ENCODE data around the gene CELF6. TPM values are rescaled to one million over a fixed set of nuclear protein-coding genes. Genes with fewer than 3 reads are reported as not detected.

Gene CELF6
- total and polyA plus RNA-seq, 2 experiments from 2014 or later = 0.14 TPM; not detected in 1

GRCh38 chr15:72235298-72235697, 84.7 kb downstream of the CELF6 start:
- no peaks in the 10 kb centered on the region for H3K36me3 ChIP-seq (ENCODE audit: insufficient read depth)
- no peak overlapping the region for H3K4me3 ChIP-seq
- no peaks in the 10 kb centered on the region for H3K9me2 ChIP-seq (ENCODE audit: insufficient read depth)
- Mint-ChIP-seq H3K36me3 (ENCODE audit: low read depth) (peaks cover 6% of the 10 kb centered on the region; the same call in 2 of the 3 replicates), H3K4me1 (peaks cover 26% of the 10 kb centered on the region), H3K9me3 (no peaks in the 10 kb centered on the region), H3K27ac (no peak overlapping the region), H3K4me3 (no peak overlapping the region), H3K27me3 (ENCODE audit: insufficient read depth, low read depth, poor library complexity) (peaks cover 60% of the 10 kb centered on the region)
- H3F3A ChIP-seq (replicated peaks; ENCODE audit: low read depth) = 0 out of 2 replicates have a peak, but pooled peaks cover 5% of the 10 kb centered on the region
- no peak for DNase-seq (ENCODE audit: low spot score)
- H3K27ac ChIP-seq (ENCODE audit: low read depth) = no peak overlapping the region
- ATAC-seq = no peak
- H2AFZ ChIP-seq = no peak overlapping the region
- no peak overlapping the region for H3K4me2 ChIP-seq
- TF ChIP-seq NANOG (IDR thresholded peaks at IDR 0.05; ENCODE audit: borderline replicate concordance) (no peak), ZNF331 (CRISPR knock-in tag; IDR thresholded peaks at IDR 0.05; ENCODE audit: low read depth) (no peak), STAT1 (IDR thresholded peaks at IDR 0.05; ENCODE audit: unreplicated experiment) (no peak), JUNB (IDR thresholded peaks at IDR 0.05; ENCODE audit: unreplicated experiment) (no peak), POLR2AphosphoS5 (IDR thresholded peaks at IDR 0.05; ENCODE audit: low read depth) (no peak), EZH2 (IDR thresholded peaks at IDR 0.05; ENCODE audit: low read depth, unreplicated experiment) (no peak), REST (IDR thresholded peaks at IDR 0.05; ENCODE audit: unreplicated experiment) (no peak), EZH2phosphoT487 (IDR thresholded peaks at IDR 0.05; ENCODE audit: unreplicated experiment) (no peak), ZNF114 (CRISPR knock-in tag; IDR thresholded peaks at IDR 0.05) (no peak), ZNF462 (CRISPR knock-in tag; IDR thresholded peaks at IDR 0.05) (no peak), CREB1 (CRISPR knock-in tag; IDR thresholded peaks at IDR 0.05; ENCODE audit: low read depth) (no peak), ETS1 (IDR thresholded peaks at IDR 0.05) (no peak)
- peaks cover 18% of the 10 kb centered on the region for H3K4me1 ChIP-seq (ENCODE audit: insufficient read depth)
- H3K79me2 ChIP-seq (replicated peaks; ENCODE audit: insufficient read depth) = peaks cover 6% of the 10 kb centered on the region
- H4K20me1 ChIP-seq (replicated peaks; ENCODE audit: insufficient read depth) = no peaks in the 10 kb centered on the region; the same call in 1 of the 2 replicates
- no peaks in the 10 kb centered on the region for H3K27me3 ChIP-seq (ENCODE audit: insufficient read depth)
